ENCODE measurements around the gene FALEC. TPM values are rescaled to one million over a fixed set of nuclear protein-coding genes. Genes with fewer than 3 reads are reported as not detected.

The FALEC gene
- total and polyA plus RNA-seq, 2 experiments from 2014 or later, result 1.7 TPM; not detected in 1

- TF ChIP-seq REST (IDR thresholded peaks at IDR 0.05; ENCODE audit: unreplicated experiment), result no peak
- no peak for TF ChIP-seq POLR2AphosphoS5 (IDR thresholded peaks at IDR 0.05; ENCODE audit: low read depth)
- TF ChIP-seq ZNF114 (CRISPR knock-in tag; IDR thresholded peaks at IDR 0.05), result no peak
- TF ChIP-seq ZNF331 (CRISPR knock-in tag; IDR thresholded peaks at IDR 0.05; ENCODE audit: low read depth), result no peak
- no peak for TF ChIP-seq EZH2 (IDR thresholded peaks at IDR 0.05; ENCODE audit: low read depth, unreplicated experiment)
- TF ChIP-seq EZH2phosphoT487 (IDR thresholded peaks at IDR 0.05; ENCODE audit: unreplicated experiment), result no peak
Observed at GRCh38 chr1:150466964-150467363, 48.6 kb upstream of the FALEC start (continued).

DNA sequence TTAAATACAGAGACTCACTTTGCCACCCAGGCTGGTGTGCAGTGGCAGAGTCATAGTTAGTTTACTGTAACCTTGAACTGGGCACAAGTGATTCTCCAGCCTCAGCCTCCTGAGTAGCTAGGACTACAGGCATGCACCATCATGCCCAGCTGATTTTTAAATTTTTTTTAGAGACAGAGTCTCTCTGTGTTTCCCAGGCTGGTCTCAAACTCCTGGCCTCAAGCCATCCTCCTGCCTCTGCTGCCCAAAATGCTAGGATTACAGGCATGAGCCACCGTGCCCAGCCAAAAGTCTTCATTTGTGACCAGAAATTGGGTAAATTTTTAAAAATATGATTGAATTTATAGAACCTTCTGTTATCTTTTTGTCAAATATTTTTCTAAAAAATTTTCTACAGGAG, 46.3 kb upstream of the FALEC start:
- H3K4me3 Mint-ChIP-seq, result no peak overlapping the region
- Histone ChIP-seq H3K4me2 (no peak overlapping the region), H2AFZ (no peak overlapping the region), H3F3A (replicated peaks; ENCODE audit: low read depth) (peaks cover 10% of the 10 kb centered on the region; the same call in 1 of the 2 replicates), H4K20me1 (replicated peaks; ENCODE audit: insufficient read depth) (0 out of 2 replicates have a peak, but pooled peaks cover 4% of the 10 kb centered on the region), H3K9me2 (ENCODE audit: insufficient read depth) (no peaks in the 10 kb centered on the region), H3K36me3 (ENCODE audit: insufficient read depth) (peaks cover 30% of the 10 kb centered on the region), H3K4me1 (ENCODE audit: insufficient read depth) (0 out of 2 replicates have a peak, but pooled peaks cover 4% of the 10 kb centered on the region), H3K4me3 (no peak overlapping the region), H3K79me2 (replicated peaks; ENCODE audit: insufficient read depth) (no peaks in the 10 kb centered on the region), H3K27ac (ENCODE audit: low read depth) (peak overlapping the region; percentile 51; the same call in 1 of the 2 replicates), H3K27me3 (ENCODE audit: insufficient read depth) (no peaks in the 10 kb centered on the region)
- peaks cover 11% of the 10 kb centered on the region for H3K27me3 Mint-ChIP-seq (ENCODE audit: insufficient read depth, low read depth, poor library complexity)
- ATAC-seq (no peak), DNase-seq (ENCODE audit: low spot score) (no peak)
- H3K27ac Mint-ChIP-seq, result no peak overlapping the region
- no peak for TF ChIP-seq POLR2AphosphoS5 (IDR thresholded peaks at IDR 0.05; ENCODE audit: low read depth)
- TF ChIP-seq, protein P1, sequence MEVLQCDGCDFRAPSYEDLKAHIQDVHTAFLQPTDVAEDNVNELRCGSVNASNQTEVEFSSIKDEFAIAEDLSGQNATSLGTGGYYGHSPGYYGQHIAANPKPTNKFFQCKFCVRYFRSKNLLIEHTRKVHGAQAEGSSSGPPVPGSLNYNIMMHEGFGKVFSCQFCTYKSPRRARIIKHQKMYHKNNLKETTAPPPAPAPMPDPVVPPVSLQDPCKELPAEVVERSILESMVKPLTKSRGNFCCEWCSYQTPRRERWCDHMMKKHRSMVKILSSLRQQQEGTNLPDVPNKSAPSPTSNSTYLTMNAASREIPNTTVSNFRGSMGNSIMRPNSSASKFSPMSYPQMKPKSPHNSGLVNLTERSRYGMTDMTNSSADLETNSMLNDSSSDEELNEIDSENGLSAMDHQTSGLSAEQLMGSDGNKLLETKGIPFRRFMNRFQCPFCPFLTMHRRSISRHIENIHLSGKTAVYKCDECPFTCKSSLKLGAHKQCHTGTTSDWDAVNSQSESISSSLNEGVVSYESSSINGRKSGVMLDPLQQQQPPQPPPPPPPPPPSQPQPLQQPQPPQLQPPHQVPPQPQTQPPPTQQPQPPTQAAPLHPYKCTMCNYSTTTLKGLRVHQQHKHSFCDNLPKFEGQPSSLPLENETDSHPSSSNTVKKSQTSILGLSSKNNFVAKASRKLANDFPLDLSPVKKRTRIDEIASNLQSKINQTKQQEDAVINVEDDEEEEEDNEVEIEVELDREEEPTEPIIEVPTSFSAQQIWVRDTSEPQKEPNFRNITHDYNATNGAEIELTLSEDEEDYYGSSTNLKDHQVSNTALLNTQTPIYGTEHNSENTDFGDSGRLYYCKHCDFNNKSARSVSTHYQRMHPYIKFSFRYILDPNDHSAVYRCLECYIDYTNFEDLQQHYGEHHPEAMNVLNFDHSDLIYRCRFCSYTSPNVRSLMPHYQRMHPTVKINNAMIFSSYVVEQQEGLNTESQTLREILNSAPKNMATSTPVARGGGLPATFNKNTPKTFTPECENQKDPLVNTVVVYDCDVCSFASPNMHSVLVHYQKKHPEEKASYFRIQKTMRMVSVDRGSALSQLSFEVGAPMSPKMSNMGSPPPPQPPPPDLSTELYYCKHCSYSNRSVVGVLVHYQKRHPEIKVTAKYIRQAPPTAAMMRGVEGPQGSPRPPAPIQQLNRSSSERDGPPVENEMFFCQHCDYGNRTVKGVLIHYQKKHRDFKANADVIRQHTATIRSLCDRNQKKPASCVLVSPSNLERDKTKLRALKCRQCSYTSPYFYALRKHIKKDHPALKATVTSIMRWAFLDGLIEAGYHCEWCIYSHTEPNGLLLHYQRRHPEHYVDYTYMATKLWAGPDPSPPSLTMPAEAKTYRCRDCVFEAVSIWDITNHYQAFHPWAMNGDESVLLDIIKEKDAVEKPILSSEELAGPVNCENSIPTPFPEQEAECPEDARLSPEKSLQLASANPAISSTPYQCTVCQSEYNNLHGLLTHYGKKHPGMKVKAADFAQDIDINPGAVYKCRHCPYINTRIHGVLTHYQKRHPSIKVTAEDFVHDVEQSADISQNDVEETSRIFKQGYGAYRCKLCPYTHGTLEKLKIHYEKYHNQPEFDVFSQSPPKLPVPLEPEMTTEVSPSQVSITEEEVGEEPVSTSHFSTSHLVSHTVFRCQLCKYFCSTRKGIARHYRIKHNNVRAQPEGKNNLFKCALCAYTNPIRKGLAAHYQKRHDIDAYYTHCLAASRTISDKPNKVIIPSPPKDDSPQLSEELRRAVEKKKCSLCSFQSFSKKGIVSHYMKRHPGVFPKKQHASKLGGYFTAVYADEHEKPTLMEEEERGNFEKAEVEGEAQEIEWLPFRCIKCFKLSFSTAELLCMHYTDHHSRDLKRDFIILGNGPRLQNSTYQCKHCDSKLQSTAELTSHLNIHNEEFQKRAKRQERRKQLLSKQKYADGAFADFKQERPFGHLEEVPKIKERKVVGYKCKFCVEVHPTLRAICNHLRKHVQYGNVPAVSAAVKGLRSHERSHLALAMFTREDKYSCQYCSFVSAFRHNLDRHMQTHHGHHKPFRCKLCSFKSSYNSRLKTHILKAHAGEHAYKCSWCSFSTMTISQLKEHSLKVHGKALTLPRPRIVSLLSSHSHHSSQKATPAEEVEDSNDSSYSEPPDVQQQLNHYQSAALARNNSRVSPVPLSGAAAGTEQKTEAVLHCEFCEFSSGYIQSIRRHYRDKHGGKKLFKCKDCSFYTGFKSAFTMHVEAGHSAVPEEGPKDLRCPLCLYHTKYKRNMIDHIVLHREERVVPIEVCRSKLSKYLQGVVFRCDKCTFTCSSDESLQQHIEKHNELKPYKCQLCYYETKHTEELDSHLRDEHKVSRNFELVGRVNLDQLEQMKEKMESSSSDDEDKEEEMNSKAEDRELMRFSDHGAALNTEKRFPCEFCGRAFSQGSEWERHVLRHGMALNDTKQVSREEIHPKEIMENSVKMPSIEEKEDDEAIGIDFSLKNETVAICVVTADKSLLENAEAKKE (CRISPR knock-in tag; IDR thresholded peaks at IDR 0.05), result no peak
- no peak for TF ChIP-seq EZH2phosphoT487 (IDR thresholded peaks at IDR 0.05; ENCODE audit: unreplicated experiment)
- TF ChIP-seq JUNB (IDR thresholded peaks at IDR 0.05; ENCODE audit: unreplicated experiment), result no peak
- TF ChIP-seq, protein P2, sequence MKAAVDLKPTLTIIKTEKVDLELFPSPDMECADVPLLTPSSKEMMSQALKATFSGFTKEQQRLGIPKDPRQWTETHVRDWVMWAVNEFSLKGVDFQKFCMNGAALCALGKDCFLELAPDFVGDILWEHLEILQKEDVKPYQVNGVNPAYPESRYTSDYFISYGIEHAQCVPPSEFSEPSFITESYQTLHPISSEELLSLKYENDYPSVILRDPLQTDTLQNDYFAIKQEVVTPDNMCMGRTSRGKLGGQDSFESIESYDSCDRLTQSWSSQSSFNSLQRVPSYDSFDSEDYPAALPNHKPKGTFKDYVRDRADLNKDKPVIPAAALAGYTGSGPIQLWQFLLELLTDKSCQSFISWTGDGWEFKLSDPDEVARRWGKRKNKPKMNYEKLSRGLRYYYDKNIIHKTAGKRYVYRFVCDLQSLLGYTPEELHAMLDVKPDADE (IDR thresholded peaks at IDR 0.05), result no peak
- TF ChIP-seq CREB1 (CRISPR knock-in tag; IDR thresholded peaks at IDR 0.05; ENCODE audit: low read depth), result no peak
- no peak for TF ChIP-seq CTCF (conservative IDR thresholded peaks at IDR 0.05; ENCODE audit: low read depth in 2 of 2)
- no peak for TF ChIP-seq NANOG (IDR thresholded peaks at IDR 0.05; ENCODE audit: borderline replicate concordance)
- peaks cover 56% of the 10 kb centered on the region for H3K36me3 Mint-ChIP-seq (ENCODE audit: low read depth)
- no peaks in the 10 kb centered on the region for H3K9me3 Mint-ChIP-seq
- peaks cover 21% of the 10 kb centered on the region for H3K4me1 Mint-ChIP-seq

Measured in GM23338 (cell line).